Activated CD8-positive, alpha-beta T cell treated with anti-CD3 and anti-CD28 coated beads for 36 hours (primary cell): ENCODE data around the gene RBP5. TPM values are rescaled to one million over a fixed set of nuclear protein-coding genes. Genes with fewer than 3 reads are reported as not detected.

Experiments used
- ATAC-seq: fragments of 200-7000 bp; cut with Tn5 transposase; one replicate; pipeline ENCODE4 v1.10.0; 2021; ENCODE audit warnings: mild to moderate bottlenecking, moderate library complexity
- CTCF ChIA-PET: fragments of 350-600 bp; sonication (Branson Sonifier 250); formaldehyde crosslinking; loops from one replicate; lab custom pipeline; 2021; ENCODE audit warnings: antibody characterized with exemption; lab: Charles Lee
- POLR2A ChIA-PET: fragments of 350-600 bp; sonication (Branson Sonifier 250); formaldehyde crosslinking; loops from one replicate; lab custom pipeline; 2021; ENCODE audit warnings: antibody characterized with exemption; lab: Charles Lee
- DNase-seq: peaks from one replicate; pipeline ENCODE4 v3.0.0-alpha.2; 2020
- H3K27ac Mint-ChIP-seq: one replicate; pipeline ENCODE4 v1.8.0; 2021; ENCODE audit warnings: mild to moderate bottlenecking, mixed read lengths
- H3K27me3 Mint-ChIP-seq: one replicate; pipeline ENCODE4 v1.8.0; 2021; ENCODE audit warnings: mixed read lengths
- H3K36me3 Mint-ChIP-seq: one replicate; pipeline ENCODE4 v1.8.0; 2021; ENCODE audit warnings: low read depth, mixed read lengths
- H3K4me1 Mint-ChIP-seq: one replicate; pipeline ENCODE4 v1.8.0; 2021; ENCODE audit warnings: low read depth, mixed read lengths
- H3K4me3 Mint-ChIP-seq: one replicate; pipeline ENCODE4 v1.8.0; 2021; ENCODE audit warnings: mild to moderate bottlenecking, moderate library complexity, mixed read lengths
- H3K9me3 Mint-ChIP-seq: one replicate; pipeline ENCODE4 v1.8.0; 2021; ENCODE audit warnings: mixed read lengths
- intact Hi-C: fragments of 100-400 bp; cut with micrococcal nuclease; formaldehyde crosslinking; loops from one replicate; pipeline ENCODE4 v1.10.0; 2022
- total RNA-seq, 2 experiments: library from RNA; stranded (reverse); gene quantifications; one replicate each; pipeline ENCODE4 v1.2.3, GENCODE V29; 2021
- TF ChIP-seq, protein P1 (sequence below): fragments of 200-600 bp; IDR thresholded peaks from one replicate; pipeline ENCODE4 v1.8.0; 2022; ENCODE audit warnings: antibody characterized with exemption, mild to moderate bottlenecking

The RBP5 gene
- total RNA-seq, 2 experiments from 2014 or later = not detected

DNA sequence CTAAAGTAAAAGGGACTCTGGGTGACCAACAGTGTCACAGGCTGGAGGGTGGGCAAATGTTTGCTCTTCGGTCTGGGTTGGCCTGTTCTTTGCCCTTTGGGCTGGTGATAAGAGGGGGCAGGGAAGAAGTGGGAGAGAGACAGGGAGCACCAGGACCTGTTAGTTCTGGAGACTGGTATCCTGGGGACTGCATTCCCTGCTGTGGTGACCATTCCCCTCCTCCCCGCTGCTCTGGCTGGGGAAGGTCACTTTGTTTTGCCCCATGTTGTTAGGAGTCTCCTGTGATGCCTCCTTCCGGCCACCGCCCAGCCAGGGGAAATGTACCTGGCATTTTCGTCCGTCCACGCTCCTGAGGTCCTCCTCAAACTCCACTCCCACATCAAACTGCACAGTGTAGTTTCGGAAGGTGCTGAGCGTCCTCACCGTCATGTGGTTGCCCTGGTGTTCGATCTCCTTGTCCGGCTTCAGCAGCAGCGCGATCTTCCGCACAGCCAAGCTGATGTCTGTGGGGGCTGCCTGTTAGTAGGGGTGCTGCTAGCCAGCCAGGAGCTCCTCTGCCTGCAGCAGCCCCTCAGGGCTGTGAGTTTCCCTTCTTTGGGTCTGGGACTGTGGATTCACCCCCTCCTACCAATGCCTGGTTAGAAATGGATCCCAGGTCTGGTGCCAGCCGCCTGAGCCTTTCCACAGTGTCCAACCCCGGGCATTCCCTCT is 618 bp downstream of the RBP5 start:
- ChIA-PET CTCF (no interaction called here), POLR2A (interaction anchor here (1.4 kb wide), 1 partner anchor 163 kb away, joined by 3 read pairs; no protein-coding TSS in a partner anchor)
- Mint-ChIP-seq H3K4me1 (peaks cover 28% of the 10 kb centered on the region), H3K9me3 (no peaks in the 10 kb centered on the region), H3K36me3 (no peaks in the 10 kb centered on the region), H3K27ac (no peak overlapping the region), H3K27me3 (no peaks in the 10 kb centered on the region), H3K4me3 (peak overlapping the region; percentile 83)
- ATAC-seq (no peak), DNase-seq (no peak)
- TF ChIP-seq, protein P1, sequence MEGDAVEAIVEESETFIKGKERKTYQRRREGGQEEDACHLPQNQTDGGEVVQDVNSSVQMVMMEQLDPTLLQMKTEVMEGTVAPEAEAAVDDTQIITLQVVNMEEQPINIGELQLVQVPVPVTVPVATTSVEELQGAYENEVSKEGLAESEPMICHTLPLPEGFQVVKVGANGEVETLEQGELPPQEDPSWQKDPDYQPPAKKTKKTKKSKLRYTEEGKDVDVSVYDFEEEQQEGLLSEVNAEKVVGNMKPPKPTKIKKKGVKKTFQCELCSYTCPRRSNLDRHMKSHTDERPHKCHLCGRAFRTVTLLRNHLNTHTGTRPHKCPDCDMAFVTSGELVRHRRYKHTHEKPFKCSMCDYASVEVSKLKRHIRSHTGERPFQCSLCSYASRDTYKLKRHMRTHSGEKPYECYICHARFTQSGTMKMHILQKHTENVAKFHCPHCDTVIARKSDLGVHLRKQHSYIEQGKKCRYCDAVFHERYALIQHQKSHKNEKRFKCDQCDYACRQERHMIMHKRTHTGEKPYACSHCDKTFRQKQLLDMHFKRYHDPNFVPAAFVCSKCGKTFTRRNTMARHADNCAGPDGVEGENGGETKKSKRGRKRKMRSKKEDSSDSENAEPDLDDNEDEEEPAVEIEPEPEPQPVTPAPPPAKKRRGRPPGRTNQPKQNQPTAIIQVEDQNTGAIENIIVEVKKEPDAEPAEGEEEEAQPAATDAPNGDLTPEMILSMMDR = no peak
- intact Hi-C loops = no loop called here

DNA sequence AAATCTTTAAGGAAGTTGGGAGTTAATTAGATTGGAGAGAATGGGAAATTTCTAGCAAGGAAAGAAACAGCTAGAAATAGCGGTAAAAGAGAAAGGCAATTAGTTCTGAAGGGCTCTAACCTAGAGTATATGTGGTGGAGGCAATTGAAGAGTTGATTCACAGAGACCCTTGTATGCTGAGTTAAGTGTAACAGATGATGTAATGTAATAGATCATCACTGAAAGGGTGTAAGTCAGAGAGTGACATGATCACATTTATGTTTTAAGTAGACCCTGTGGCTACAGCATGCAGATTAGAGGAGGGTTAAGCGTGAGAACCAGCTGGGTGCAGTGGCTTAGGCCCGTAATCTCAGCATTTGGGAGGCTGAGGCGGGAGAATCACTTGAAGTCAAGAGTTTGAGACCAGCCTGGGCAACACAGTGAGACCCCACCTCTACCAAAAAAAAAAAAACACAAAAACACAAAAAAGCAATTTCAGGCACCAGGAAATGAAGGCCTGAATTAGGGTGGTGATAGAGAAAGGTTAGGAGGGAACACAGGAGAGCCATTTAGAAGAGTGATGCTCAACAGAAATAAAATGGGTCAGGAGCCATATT is 3.0 kb downstream of the RBP5 start:
- Mint-ChIP-seq H3K4me3 (no peak overlapping the region), H3K4me1 (peaks cover 6% of the 10 kb centered on the region), H3K27me3 (no peaks in the 10 kb centered on the region), H3K36me3 (no peaks in the 10 kb centered on the region), H3K9me3 (no peaks in the 10 kb centered on the region), H3K27ac (no peak overlapping the region)
- ATAC-seq (no peak), DNase-seq (no peak)
- TF ChIP-seq, protein P1 = no peak
- POLR2A ChIA-PET = no interaction called here
- CTCF ChIA-PET = interaction anchor here (1.0 to 2.4 kb wide), 3 partner anchors 13 to 16 kb away, joined by 3 to 24 read pairs (median 5); partner anchors contain the start of gene C1RL
- intact Hi-C loops = no loop called here

DNA sequence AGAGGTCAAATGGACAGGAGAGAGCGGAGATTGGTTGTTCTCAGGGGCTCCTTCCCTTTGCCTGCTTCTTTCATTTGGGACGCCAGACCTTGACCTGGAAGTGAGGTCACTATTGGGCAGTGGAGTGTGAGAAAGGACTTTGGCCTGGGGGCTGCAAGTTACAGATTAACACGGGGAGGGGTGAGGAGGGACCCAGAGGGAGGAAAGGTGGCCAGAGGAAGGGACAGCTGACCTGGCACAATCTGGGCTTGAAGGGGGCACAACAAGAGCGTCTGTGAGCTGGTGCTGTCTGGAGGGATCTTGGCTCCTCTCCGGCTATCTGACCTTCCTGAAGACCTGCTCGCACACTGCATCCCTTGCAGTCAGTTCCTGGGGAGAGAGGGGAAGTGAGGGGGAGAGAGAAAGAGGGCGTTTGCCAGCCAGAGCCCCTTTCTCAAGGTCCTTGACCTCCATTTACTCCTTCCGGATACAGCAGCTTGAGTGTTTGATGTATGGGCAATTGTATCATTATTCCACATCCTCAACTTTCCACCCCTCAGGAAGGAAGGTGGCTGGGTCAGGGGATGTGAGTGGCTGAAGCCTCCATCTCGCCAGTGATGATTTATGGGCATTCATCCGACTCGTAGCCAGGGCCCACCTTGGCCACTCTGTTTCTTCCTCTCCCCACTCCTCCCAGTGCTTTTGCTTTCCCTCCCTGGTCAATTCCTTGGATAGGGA is 4.7 kb downstream of the RBP5 start:
- no peak for DNase-seq
- Mint-ChIP-seq H3K9me3 (no peaks in the 10 kb centered on the region), H3K36me3 (no peaks in the 10 kb centered on the region), H3K27me3 (no peaks in the 10 kb centered on the region), H3K4me3 (no peak overlapping the region), H3K4me1 (peaks cover 4% of the 10 kb centered on the region), H3K27ac (no peak overlapping the region)
- TF ChIP-seq, protein P1 = no peak
- CTCF ChIA-PET = interaction anchor here (1.2 to 2.4 kb wide), 4 partner anchors 11 to 106 kb away, joined by 3 to 24 read pairs (median 8); partner anchors contain the start of gene LPCAT3
- POLR2A ChIA-PET = no interaction called here
- intact Hi-C loops = no loop called here
- no peak for ATAC-seq

DNA sequence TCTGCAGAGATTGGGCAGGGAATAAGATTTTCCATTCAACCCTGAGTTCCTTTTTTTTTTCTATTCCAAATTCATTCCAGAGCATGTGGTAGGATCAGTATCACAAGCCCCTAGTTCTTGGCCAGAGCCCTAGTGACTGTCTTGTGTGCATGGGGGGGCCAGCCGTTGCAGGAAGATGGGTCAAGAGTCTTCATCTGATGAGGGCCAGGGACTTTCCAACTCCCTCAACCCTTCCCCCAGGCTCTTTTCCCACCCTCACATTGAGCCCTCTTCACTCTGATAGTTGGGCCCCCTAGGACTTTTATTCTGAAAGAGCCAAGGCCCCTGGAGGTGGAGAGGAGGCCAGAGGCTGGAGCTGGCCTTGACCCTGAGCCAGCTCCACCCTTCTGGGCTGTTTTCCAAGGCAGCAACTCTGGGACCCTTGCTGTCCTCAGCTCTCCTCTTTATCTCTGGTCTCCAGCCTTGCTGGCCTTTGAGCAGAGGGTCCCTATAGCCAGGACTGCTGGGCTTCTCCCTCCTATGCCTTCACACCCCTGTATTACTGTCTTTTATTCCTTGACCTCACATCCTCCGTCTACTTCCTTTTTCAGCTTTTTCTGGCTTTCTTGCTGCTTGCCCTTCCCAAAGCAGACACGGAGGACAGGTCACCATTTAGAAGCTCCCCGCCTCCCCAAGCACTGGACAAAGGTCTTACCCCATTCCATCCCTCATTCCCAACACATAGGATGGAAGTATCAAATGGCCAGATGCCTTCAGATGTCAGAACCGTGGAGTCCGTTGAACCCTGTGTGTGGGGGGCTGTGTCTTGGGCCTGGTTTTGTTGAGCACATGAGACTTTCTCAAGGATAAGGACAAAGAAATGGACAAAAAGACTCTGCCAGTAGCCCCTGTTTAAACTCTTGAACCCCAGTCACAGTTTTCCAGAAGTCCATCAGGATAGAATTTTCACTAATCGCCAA is 5.6 kb downstream of the RBP5 start:
- DNase-seq (no peak), ATAC-seq (no peak)
- Mint-ChIP-seq H3K27me3 (no peaks in the 10 kb centered on the region), H3K27ac (no peak overlapping the region), H3K4me1 (no peaks in the 10 kb centered on the region), H3K9me3 (no peaks in the 10 kb centered on the region), H3K36me3 (no peaks in the 10 kb centered on the region), H3K4me3 (no peak overlapping the region)
- TF ChIP-seq, protein P1 = no peak
- POLR2A ChIA-PET = interaction anchor here (1.8 kb wide), 1 partner anchor 15 kb away, joined by 8 read pairs; the partner anchor contains the start of gene C1RL
- intact Hi-C loops = no loop called here
- CTCF ChIA-PET = interaction anchor here (1.2 to 1.9 kb wide), 3 partner anchors 10 to 105 kb away, joined by 3 to 12 read pairs (median 5); partner anchors contain the start of gene LPCAT3
